NCI-H82 (cell line): Measurements from ENCODE around the gene CNTNAP2.
A peak's percentile ranks its signal among the peaks of the same experiment; 100 is the strongest.
"Not testable (repeated sequence)": the region's sequence is repeated elsewhere in the genome, so short reads cannot be mapped to it uniquely, and the experiment has no call there.

Experiments used
- DNase-seq: peaks from one replicate; lab custom pipeline; 2025; lab: John Stamatoyannopoulos, UW

The CNTNAP2 gene

DNA sequence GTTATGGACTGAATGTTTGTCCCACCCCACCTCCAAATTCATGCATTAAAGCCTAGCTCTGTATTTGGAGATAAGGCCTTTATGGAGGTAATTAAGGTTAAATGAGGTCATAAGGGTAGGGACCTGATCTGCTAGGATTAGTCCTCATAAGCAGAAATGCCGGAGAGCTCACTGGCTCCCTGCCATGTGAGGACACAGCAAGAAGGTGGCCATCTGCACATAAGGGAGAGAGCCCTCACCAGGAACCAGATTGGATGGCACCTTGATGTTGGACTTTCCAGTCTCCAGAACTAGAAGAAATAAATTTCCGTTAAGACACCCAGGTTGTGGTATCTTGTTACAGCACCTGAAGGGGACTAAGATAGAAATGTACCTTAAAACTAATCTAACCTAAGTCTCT lies 1657.9 kb downstream of the CNTNAP2 start:
- DNase-seq = peak; percentile 97

DNA sequence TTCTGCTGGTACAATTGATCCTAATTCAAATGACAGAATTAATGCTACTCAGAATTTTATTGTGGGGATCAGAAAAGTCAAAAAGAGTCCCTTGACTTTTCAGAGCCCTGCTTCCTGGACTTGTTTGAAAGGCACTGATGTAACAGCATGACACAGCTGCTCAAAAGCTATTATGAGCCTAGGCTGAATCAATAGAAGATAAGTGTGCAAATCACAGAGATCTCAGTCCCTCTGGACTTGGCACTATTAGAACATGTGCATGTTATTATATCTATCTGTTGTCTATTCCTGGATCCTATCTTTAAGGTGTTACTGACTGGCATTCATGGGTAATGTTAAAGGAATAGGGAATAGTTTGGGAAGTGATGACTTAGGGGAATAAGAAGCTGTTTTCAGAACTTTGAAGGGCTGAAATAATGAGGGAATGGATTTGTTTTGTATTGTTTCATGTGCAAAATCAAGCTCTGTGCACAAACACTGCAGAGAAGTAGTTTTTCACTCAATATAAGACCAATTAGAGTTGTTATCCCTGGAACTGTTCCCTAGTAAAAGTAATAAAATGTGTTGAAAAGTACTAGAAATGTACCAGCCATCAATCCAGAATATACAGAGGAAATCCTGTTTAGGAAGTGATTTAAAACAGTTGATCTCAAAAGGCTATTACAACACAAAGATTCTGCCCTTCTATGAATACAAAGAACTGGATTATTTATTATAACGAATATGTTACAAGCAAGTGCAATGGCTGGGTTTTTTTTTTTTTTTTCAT lies 1659.1 kb downstream of the CNTNAP2 start:
- DNase-seq = peak; percentile 82

DNA sequence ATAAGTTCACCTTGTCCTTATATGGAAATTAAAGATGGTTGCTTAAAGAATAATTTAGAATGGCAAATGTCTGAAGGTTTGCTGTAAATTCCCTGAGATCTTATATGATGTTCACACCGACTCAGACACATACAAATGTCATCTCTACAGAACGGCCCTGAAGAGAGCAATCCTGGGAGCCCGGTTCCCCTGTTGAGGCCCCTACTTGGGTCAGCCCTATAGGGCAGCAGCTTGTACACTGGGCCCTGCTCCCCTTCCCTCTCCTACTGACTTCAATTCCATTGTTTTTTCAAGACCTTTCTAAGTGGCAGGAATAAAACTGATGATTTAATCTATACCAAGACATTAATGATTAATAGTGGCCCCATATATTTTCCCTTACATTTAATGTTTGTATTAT lies 1660.7 kb downstream of the CNTNAP2 start:
- DNase-seq = no peak

DNA sequence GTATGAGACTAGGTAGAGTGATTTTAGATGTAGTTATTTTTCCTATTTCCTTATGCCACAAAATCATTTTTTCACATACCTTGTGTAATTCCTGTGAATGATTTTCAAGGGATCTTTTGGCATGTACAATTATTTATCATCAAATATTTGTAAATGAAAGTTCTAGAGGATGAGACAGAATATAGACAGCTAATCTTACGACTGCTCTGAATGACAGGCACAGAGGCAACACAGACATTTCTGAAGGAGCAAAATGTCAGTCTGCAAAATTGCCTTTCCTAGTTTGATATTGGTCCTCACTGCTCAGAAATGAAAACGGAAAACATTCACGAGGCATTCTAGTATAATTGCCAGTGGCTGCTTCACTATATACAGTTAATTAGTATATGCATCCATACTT lies 1663.3 kb downstream of the CNTNAP2 start:
- no peak for DNase-seq

DNA sequence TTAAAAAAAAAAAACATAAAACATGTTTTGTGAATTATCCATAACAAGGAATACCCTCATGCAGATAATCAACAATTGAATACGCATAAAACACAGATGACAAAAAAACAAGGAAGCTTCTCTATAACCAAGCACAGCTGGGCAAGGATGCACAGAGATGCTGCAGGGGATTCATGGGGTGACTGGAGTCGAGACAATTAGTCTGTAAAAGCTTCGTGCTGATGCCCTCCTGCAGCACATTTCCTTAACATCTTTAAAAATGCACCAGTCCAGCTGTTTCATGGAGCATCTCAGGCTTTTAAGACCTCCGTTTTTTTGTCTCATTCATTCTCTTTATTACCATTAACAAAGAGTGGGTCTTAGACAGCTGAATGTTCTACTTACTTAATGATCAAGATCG lies 1680.0 kb downstream of the CNTNAP2 start:
- DNase-seq = no peak

DNA sequence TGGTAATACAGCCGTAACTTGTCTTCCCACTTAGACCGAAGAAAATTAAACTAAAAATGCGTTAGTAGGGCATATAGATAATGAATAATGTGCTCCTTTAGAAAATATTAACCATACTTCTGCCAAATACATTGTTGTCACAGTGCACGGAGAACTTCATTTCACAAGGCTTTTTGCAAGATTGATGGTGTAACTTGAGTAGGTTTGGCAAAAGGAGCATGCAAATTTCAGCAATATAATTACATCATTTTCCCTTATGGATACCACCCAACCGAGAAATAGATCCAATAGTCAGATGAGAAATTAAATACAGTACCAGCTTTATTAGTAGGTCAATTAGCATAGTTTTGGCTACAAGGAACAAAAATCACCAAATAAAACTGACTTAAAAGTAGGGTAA lies 1681.4 kb downstream of the CNTNAP2 start:
- DNase-seq = no peak

DNA sequence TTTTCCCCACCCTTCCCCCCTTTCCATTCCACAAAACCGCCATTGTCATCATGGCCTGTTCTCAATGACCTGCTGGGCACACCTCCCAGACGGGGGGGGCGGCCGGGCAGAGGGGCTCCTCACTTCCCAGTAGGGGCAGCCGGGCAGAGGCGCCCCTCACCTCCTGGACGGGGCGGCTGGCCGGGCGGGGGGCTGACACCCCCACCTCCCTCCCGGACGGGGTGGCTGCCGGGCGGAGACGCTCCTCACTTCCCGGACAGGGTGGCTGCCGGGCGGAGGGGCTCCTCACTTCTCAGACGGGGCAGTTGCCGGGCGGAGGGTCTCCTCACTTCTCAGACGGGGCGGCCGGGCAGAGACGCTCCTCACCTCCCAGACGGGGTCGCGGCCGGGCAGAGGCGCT lies 1685.2 kb downstream of the CNTNAP2 start:
- not testable (repeated sequence) for DNase-seq

DNA sequence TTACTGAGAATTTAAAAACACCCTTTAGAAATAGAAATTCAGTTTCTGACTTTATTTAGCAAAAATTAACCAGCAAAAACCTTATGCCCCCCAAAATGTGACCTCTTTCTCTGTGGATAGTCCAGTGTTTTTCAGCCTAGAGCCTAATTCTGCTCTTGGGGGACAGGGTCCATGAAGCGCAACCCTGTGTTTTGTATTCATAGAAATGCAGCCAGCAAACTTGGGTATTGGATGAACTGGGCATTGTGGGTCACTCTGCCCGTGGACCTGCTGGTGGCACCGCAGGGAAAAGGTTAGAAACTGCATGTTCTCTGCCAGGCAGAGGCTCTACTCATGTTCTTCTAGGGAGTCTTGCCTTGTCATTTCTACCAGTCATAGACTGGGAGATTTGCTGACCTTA lies 1686.5 kb downstream of the CNTNAP2 start:
- no peak for DNase-seq

DNA sequence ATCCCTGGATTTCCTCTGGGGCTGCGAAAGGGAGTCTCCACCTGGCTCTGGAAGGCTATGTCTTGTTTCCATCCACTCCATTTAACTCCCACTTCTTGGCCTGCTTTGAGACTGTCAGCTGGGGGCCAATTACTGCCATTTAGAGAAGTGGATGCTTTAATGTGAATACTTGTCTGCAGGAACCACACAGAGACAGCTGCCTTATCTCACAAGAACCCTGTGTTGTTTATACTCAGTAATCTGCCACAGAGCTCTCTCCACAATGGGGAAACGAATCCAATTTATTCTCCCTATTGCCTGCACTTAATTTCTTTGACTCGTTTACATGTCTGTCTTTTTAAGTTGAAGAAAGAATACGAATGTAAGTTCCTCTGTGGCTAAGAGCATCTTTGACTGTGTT lies 1687.0 kb downstream of the CNTNAP2 start:
- peak; percentile 86 for DNase-seq

DNA sequence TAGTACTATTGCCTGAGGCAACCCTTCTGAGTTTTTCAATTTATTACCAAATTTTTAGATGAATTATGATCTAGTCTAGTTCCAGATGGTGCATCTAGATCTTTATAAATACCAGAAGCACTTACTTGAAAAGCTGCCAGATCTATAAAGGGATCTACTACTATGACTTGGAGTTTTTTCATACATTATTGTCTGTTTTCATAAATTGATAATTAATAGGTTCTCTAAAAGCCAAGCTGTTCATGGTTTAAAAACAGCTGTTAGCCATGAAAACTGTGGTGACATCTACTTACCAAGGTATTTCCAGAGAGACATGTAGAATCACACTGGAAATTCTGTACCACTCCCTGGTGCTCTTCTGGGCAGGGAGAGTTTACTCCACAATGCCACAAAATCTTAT lies 1687.4 kb downstream of the CNTNAP2 start:
- peak; percentile 51 for DNase-seq

DNA sequence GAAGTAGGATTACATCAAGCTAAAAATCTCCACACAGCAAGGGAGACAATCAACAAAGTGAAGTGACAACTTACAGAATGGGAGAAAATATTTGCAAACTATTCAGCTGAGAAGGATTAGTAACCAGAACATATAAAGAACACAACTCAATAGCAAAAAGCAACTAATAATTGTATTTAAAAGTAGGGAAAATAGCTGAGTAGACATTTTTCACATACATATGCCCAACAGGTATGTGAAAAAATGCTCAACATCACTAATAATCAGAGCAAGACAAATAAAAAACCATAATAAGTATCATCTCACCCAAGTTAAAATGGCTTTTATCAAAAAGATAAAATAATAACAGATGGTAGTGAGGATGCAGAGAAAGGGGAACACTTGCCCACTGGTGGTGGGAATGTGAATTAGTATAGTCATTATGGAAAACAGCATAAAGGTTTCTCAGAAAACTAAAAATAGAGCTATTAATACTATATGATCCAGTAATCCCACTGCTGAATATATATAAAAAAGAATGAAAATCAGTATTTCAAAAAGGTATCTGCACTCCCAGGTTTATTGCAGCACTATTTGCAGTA lies 1689.5 kb downstream of the CNTNAP2 start:
- DNase-seq = no peak

DNA sequence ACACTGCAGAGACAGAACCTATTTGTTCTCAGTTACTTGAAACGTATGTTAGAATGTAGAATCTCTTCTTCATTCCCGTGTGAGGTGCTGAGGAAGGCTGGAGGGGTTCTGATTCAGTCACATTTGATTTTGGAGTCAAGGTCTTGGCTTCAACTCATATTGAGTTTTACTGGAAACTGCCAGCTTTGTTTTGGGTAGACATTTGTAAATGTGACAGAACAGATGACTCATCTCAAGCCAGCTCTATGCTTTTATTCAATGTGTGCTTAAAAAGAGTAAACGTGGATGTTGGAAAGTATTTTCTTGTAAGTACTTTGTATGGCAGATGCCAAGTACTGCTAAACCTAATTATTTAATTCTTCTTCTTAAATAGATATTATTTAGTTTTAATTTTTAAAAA lies 1693.2 kb downstream of the CNTNAP2 start:
- DNase-seq = no peak

DNA sequence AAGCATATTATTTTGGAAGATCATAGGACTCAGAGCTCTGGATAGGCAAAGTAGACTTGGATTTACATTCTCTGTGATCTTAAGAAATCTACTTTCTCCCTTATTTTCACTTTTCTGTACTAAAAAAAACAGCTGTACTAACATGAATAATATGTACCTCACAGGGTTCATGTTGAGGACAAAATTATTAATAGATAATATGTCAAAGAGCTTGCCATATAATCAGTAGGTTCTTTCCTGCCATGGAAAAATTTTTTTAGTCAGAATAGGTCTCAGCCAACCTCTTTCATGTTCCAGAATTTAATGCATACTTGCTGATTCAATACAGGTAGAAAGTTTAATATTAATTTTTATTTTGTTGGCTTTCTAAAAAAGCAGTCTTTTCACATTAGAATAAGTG lies 1693.7 kb downstream of the CNTNAP2 start:
- no peak for DNase-seq

DNA sequence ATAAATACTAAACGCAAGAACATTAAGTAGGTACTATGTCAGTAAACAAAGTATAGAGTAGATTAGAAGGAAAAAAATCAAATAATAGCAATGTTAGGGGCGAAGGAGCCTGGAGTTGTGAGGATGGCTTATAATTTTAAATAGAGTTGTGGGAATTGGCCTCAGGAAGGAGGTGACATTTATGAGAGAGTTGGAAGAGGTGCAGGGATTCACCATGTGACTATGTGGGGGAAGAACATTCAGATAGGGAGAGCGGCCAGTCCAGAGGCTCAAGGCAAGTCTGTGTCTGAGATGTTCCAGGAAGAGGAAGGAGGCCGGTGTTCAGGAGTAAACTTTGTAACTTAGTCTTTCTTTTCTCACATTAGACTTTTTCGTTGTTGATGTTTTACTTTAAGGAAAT lies 1695.3 kb downstream of the CNTNAP2 start:
- no peak for DNase-seq

DNA sequence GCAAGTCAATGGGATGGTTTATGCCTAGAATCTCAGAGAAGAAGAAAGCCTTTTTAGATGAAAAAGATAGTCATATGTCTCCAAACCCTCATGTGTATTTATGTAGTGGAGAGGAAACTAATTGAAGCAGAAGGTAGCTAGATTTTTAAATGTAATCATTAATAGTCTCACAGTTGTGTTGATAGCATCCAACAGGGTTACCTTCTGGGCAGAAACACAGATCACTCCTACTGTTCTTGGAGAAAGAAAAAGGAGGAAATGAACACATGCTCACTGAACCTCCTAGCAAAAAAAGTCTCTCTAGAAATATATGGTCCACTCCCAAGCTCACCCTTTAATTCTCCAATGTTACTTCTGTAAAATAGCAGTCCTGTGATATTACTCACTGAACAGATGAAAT lies 1696.7 kb downstream of the CNTNAP2 start:
- no peak for DNase-seq

DNA sequence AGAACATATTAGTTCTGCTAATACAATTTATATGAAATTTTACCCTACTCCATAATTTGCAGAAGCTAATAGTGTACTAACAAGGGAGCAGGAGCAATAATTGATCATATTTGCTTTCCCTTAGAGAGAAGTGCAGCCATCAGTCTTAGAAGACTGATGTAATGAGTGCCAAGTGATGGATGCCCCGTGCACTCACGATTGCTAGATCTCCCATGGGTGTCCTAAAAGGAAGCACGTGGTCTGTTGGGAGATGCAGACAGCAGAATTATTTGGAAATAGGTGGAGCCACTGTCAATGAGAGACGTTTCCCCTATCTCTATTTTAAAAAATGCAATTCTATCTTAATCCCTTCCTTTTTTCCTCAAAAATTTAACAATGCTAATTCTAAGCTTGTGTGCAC lies 1701.7 kb downstream of the CNTNAP2 start:
- DNase-seq = no peak

DNA sequence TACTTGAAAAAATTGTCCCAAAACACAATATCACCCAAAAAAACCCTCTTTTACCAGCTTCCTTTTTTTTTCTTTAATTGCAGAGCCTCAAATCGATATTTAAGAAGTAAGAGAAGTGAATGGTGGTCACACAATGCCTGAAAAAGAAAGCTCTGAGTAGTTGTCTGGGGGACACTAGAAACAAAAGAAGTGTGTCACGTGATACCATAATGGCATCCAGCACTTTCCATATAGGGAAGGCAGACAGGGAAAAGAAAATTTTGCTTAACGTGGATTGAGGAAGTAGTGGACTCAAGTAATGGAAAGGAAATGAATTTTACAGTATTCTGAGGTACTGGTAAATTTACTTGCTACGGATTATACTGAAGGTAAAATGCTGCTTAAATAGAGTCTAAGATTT lies 1708.1 kb downstream of the CNTNAP2 start:
- DNase-seq = no peak

DNA sequence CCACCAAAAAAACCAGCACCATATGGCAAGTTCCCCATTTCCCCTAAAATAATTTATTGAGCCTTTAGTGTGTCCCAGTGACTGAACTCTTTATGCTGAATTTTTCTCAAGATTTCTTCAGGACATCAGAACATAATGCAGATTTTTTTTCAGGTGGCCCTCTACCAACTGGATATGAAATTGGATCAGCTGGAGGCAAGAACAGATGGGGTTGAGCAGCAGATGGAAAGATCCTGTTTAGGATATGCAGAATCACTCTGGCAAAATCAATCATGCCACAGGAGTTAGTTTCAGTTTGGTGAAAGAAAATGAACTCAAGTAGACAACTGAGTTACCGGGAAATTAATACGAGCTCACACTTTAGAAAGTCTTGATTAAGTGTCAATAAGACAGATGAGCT lies 1712.4 kb downstream of the CNTNAP2 start:
- DNase-seq = peak; percentile 77

DNA sequence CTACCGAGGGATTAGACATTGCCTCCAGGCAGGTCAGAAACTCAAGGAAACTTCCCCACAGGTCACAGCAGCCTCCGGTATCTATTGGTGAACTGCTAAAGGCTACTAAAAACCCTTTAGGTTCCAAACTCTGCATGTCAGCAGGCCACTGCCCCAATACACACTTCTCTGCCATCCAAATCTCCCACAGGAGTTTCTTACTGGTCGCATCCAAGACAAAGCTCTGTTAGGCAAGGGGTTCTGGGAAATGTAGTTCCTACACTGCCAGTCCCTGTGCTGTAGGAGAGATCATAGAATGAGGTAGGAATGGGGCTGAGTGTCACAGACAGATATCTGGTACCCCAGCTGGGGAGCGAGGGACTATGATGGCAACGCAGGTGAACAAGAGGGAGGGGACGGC lies 1717.0 kb downstream of the CNTNAP2 start:
- peak; percentile 56 for DNase-seq

DNA sequence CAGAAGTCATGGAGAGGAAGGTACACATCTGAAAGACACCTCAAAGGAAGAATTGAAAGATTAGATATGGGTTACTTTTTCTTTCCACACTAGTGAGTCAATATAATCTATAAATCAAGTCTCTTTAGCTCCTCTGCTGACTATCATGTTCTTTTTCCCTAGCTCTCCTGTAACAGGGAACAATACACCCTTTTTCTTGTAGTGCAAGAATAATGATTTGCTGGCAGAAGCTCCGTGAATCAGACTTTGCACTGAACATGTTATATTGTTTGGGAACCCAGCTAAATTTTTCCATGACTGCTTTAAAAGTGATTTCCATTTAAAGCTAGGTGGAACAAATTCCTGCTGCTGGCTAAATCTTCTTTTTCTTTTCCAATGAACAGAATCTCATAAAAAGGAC lies 1717.4 kb downstream of the CNTNAP2 start:
- no peak for DNase-seq

DNA sequence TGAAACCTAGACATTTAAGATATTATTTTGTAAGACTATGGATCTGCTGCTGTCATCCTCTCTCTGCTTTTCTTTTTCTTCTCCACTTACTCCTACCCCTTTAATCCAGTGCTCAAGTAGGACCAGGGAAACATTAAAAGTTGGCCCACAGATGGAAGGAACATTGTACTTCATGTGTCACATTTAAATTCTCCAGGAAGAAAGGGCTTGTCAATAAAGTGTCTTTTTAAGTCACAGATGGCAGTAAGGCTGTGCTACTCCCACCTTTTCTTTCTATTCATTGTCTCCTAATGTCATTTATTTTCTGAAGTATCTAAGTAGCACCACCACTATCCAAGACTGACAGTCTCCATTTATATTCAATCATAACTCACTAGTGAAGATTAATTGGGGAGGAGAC lies 1736.2 kb downstream of the CNTNAP2 start:
- no peak for DNase-seq

DNA sequence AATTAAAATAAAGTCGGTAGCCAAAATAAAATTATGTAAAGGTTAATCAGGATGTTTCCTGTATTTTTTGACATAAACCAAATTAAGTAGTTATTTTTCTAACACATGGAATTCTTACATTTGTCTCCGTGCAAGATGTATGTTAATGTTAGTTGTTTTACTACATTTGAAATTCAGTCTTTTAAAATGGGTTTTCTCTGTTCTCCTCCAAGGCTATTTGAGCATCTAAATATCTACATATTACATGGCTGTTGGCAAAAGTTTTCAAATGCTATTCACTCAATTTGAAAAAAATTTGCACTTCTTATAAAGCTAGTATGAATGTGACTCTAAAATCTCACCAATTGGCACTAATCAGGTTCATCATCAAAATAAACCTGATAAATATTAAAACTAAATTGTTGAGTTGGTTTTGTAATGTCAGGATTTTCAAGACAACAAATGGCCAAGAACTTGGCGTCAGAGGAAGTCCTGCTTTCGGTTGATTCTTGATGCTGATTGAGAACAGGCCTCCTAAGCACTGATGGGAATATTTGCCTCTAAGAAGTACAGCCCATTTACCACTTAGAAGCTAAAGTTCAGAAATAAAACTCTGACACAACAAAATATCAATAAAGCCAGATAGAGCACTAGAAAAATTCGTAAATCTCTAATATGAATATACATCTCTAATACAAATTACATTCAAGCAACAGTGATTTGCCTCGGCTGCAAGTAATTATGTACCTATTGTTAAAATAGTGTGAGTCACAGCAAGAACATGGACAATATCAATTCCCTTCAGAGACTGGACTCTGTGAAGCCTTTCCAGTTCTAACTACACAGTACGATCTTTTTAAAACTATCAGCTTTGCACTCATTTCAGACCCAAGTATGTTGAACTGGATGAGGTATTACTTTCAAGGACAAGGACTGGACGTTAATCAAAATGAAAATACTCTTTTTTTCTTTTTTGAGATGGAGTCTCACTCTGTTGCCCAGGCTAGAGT lies 1740.8 kb downstream of the CNTNAP2 start:
- DNase-seq = no peak

DNA sequence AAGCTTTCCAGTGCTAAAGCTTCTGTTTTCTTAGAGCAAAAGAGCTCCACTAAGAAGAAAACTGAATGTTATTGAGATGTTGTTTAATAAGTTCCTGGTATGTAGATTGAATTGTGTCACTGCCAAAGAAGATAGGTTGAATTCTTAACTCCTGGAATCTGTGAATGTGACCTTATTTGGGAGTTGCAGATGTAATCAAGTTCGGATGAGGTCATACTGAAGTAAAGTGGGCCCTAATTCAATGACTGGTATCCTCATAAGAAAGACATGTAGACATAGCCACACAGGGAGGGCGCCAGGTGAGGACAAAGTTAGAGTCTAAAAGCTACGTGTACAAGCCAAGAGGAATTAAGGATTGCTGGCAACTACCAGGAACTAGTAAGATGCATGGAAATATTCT lies 1741.8 kb downstream of the CNTNAP2 start:
- DNase-seq = no peak
